Renal pelvis (tissue), 4 donors: Measurements from ENCODE around the gene ZFP82. TPM values are rescaled to one million over a fixed set of nuclear protein-coding genes. Genes with fewer than 3 reads are reported as not detected.
A peak's percentile ranks its signal among the peaks of the same experiment; 100 is the strongest.

Source experiments
- DNase-seq: peaks from one replicate; pipeline ENCODE4 v3.0.0-alpha.2; 2013
- polyA plus RNA-seq, 3 donors: library from polyadenylated mRNA; unstranded; fragments of 120-200 nt; gene quantifications; one replicate each; pipeline ENCODE4 v1.2.1, GENCODE V29; 2013; ENCODE audit not compliant: insufficient read length in 3 of 3

Gene ZFP82
- polyA plus RNA-seq, 3 donors: 11.8 to 13.6 (median 13.5) TPM

DNA sequence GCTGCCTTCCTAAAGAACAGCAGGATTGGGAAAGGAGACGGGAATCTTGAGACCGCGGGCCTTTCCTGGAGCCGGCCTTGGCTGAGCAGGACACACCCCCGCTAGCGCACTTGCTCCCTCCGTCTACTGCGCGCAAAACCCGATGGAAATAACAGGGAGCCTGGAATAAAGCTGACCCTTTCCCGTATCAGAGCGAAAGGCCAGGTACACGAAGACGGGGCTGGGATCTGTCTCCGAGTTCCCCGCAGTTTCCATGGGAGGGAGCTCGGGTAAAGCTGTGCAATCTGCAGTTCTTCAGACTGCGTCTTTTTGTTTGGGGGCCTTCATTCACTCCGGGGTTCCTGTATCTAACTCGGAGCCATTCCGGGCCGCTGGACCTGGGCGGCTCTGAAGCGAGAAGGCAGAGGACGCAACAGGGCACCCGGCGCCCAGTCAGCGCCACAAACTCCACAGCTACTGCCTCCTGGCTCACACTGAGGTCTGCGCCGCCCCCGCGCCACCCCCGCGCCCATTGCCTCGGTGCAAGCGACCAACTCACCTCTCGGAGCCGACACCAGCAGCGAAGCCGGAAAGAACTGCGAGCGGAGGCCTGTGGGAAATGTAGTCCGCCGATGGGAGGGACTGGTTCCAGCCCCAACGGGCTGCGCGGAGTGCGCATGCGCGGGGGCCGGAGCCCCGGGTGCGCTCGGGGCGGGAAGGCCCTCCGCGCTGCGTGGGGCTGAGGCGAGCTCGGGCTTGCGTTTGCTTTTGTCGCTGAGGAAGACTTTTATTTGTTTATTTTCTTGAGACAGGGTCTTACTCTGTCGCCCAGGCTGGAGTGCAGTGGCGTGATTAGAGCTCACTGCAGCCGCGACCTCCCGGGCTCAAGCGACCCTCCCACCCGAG is 39.6 kb downstream of the ZFP82 start, which contains the start of gene ZFP14:
Gene ZFP14 (minus strand): TSS at position 577 of the 885 bp plus-strand sequence. CDS start 11,309 bp downstream, outside the sequence.
- DNase-seq: peak; percentile 95

DNA sequence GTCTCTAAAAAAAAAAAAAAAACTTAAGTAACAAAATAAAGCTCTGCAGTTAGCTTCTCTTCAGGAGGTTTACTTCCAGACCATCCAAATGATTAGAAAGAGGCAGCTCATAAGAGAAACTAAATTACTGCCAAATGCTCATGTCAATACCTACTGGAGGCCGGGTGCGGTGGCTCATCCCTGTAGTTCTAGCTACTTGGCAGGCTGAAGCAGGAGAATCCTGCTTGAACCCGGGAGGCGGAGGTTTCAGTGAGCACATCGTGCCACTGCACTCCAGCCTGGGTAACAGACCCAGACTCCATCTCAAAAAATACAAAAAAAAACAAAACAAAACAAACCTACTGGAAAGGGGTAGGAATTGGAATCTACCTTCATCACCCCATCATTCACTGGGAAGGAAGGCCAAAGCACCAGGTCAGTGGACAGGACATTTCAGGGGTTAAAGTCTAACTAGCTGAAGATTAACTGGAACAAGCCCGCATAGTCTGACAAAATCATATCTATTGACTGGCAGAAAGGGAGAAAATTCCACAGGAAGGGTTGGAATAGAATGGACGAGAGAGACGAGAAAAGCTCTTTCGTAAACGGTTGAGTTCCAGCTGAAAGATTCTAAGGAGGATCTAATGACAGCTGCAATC is 40.8 kb downstream of the ZFP82 start:
- no peak for DNase-seq

DNA sequence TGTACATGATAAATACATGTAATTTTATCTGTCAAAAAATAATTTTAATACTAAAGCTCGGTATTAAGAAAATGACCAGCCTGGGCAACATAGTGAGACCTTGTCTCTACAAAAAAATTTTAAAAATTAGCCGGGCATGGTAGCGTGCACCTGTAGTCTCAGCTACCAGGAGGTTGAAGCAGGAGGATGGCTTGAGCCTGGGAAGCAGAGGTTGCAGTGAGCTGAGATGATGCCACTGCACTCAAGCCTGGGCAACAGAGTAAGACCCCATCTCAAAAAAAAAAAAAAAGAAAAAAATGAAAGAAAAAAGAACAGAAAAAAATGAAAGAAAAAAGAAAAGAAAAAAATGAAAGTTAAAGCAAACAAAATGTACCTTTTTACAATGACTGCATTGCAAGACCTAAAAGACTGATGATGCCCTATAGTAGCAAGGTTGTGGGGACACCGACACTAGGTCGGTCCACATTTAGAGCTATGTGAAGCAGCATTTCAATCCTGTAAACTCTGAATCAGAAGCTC is 44.7 kb downstream of the ZFP82 start:
- DNase-seq: no peak

GRCh38 chr19:36371886-36372285 is 46.6 kb downstream of the ZFP82 start:
- DNase-seq: no peak

GRCh38 chr19:36363845-36364244 is 54.6 kb downstream of the ZFP82 start:
- DNase-seq: no peak

Other genes with a start within 250 kb of the ZFP82 start
- 1 to 10 TPM; 5.8 to 8.5 (median 8.5) TPM for gene ZNF565, start 204.0 kb downstream of the ZFP82 start, polyA plus RNA-seq
- gene ZNF146, start 203.5 kb downstream of the ZFP82 start, polyA plus RNA-seq: 100 to 1,000 TPM; 114 to 132 (median 127) TPM
- 10 to 100 TPM; 11.0 to 16.6 (median 14.3) TPM for gene ZFP14, start 39.4 kb downstream of the ZFP82 start, polyA plus RNA-seq
- 10 to 100 TPM; 13.8 to 18.3 (median 15.7) TPM for gene ZNF566, start 70.9 kb upstream of the ZFP82 start, polyA plus RNA-seq
- 10 to 100 TPM; 26.4 to 33.0 (median 30.5) TPM for gene ZNF260, start 109.6 kb upstream of the ZFP82 start, polyA plus RNA-seq
- 10 to 100 TPM; 15.7 to 26.8 (median 26.3) TPM for gene ZNF529, start 154.6 kb upstream of the ZFP82 start, polyA plus RNA-seq
- gene ZNF382, start 186.7 kb upstream of the ZFP82 start, polyA plus RNA-seq: 10 to 100 TPM in 1 of 3 donors, 1 to 10 TPM in 2; 5.9 to 12.0 (median 8.8) TPM
- gene ZNF461, start 248.2 kb upstream of the ZFP82 start, polyA plus RNA-seq: 10 to 100 TPM; 10.1 to 15.5 (median 13.8) TPM